Measurements from ENCODE around the gene PKIG. TPM values are rescaled to one million over a fixed set of nuclear protein-coding genes. Genes with fewer than 3 reads are reported as not detected.

The PKIG gene
- total and polyA plus RNA-seq, 2 donors (not counting 3 experiments of a cell fraction or from before 2014, with no cell fraction given) = 135 to 167 TPM

DNA sequence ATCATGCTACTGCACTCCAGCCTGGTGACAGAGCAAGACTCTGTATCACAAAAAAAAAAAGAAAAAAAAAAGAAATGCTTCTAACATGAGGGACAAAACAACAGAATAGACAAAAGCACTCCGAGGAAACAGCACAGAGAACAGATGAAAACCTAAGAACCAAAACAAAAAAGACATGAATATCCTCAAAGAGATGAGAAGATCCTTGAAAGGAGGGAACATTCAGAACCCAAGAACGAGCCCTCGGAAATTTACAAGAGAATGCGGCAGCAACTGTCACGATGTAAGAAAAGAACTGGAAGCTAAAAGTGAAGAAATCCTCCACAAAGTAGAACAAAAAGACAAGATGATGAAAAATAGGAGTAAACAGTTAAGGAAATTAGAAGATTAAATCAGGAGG lies 47.9 kb downstream of the PKIG start:
- H3K4me1 ChIP-seq (ENCODE audit: control insufficient read depth, extremely low read depth, insufficient read depth, low read length) = no peaks in the 10 kb centered on the region
- no peaks in the 10 kb centered on the region for H3K9me3 ChIP-seq (replicated peaks; ENCODE audit: control insufficient read depth, insufficient read depth, low read length)
- BruUV-seq (replicated peaks) = no TSS peak
- no peak overlapping the region for H3K9ac ChIP-seq (replicated peaks; ENCODE audit: extremely low read depth, insufficient read depth, low read length)
- H3K27ac ChIP-seq (ENCODE audit: insufficient read depth, low read depth, low read length) = no peak overlapping the region
- no peaks in the 10 kb centered on the region for H4K20me1 ChIP-seq (replicated peaks; ENCODE audit: control insufficient read depth, extremely low read depth, insufficient read depth, low read length)
- POLR2A ChIA-PET = no interaction called here
- dilution Hi-C loops (cut with MboI; ENCODE audit: extremely low pct_ligation_motif_present, low sequenced_read_pairs) = no loop called here
- H3K79me2 ChIP-seq (ENCODE audit: control insufficient read depth, insufficient read depth, low read length) = no peaks in the 10 kb centered on the region
- no peak overlapping the region for H3K4me3 ChIP-seq (replicated peaks in 1 of 3; ENCODE audit: insufficient read depth in 1 of 3, low read depth in 1 of 3, low read length in 3 of 3)
- CTCF ChIA-PET = interaction anchor here (1.1 to 1.2 kb wide), 2 partner anchors 14 to 56 kb away, joined by 3 to 4 read pairs; no protein-coding TSS in a partner anchor
- FAIRE-seq = no peak
- no peak for TF ChIP-seq EZH2 (IDR thresholded peaks at IDR 0.05; ENCODE audit: borderline replicate concordance, low read depth, low read length, severe bottlenecking)
- TF ChIP-seq JUN (IDR thresholded peaks at IDR 0.05; ENCODE audit: borderline replicate concordance, insufficient read depth, insufficient read length, low read depth) = no peak
- TF ChIP-seq MYC (IDR thresholded peaks at IDR 0.05; ENCODE audit: low read depth, low read length) = no peak
- TF ChIP-seq POLR2AphosphoS5 (IDR thresholded peaks at IDR 0.05; ENCODE audit: insufficient read depth, low read depth, low read length) = no peak
- no peak for TF ChIP-seq FOS (IDR thresholded peaks at IDR 0.05; ENCODE audit: borderline replicate concordance, insufficient read depth, low read length)
- TF ChIP-seq MAX (IDR thresholded peaks at IDR 0.05; ENCODE audit: insufficient read depth, insufficient read length) = no peak
- TF ChIP-seq CTCF (IDR thresholded peaks at IDR 0.05; ENCODE audit: extremely low read depth in 1 of 2, insufficient read depth in 1 of 2, low read depth in 1 of 2, low read length in 2 of 2) = no peak
- TF ChIP-seq GATA2 (IDR thresholded peaks at IDR 0.05; ENCODE audit: insufficient read depth, insufficient read length, low read depth, low read length) = no peak
- no peak for TF ChIP-seq POLR2A (IDR thresholded peaks at IDR 0.05; ENCODE audit: low read depth, low read length)
- intact Hi-C loops (cut with micrococcal nuclease) = no loop called here
- peaks cover 0 to 2% of the 10 kb centered on the region in 2 experiments for H3K36me3 ChIP-seq (ENCODE audit: control insufficient read depth in 2 of 2, extremely low read depth in 1 of 2, insufficient read depth in 2 of 2, low read length in 2 of 2)
- DNase-seq (ENCODE audit: low read depth, low spot score) = no peak
- H3K27me3 ChIP-seq (ENCODE audit: control insufficient read depth in 2 of 2, insufficient read depth in 2 of 2, low read length in 2 of 2) = no peaks in the 10 kb centered on the region
- no peak overlapping the region for H3K4me2 ChIP-seq (ENCODE audit: insufficient read depth, low read length)
- H3K9me1 ChIP-seq (replicated peaks; ENCODE audit: control insufficient read depth, extremely low read depth, insufficient read depth, low read length) = no peaks in the 10 kb centered on the region
- no peak overlapping the region for H2AFZ ChIP-seq (ENCODE audit: low read depth, low read length)
